AG04450 (cell line): ENCODE results near the gene BOD1L1. TPM values are rescaled to one million over a fixed set of nuclear protein-coding genes. Genes with fewer than 3 reads are reported as not detected.

Experiments
- CTCF ChIA-PET: fragments of 300-600, 350-600 bp; formaldehyde crosslinking; extraction: SDS; loops from one replicate; lab custom pipeline; 2022; ENCODE audit warnings: antibody characterized with exemption, inconsistent platforms; lab: Charles Lee
- POLR2A ChIA-PET: fragments of 350-600 bp; formaldehyde crosslinking; extraction: SDS; loops from one replicate; lab custom pipeline; 2021; ENCODE audit warnings: antibody characterized with exemption, inconsistent platforms; lab: Yijun Ruan, JAX
- DNase-seq: peaks from one replicate; pipeline ENCODE4 v3.0.0-alpha.2; 2011; ENCODE audit warnings: low read depth, low spot score
- H3K27ac ChIP-seq: one replicate; pipeline ENCODE4 v1.5.1; 2012; ENCODE audit warnings: low read depth, low read length, control low read depth
- H3K27me3 ChIP-seq: one replicate; pipeline ENCODE4 v1.6.0; 2012; ENCODE audit warnings: low read length; ENCODE audit not compliant: control insufficient read depth, insufficient read depth
- H3K4me3 ChIP-seq: 2 replicates; pipeline ENCODE4 v1.5.1; 2011; ENCODE audit warnings: mild to moderate bottlenecking, low read depth, low read length, control low read depth
- H3K9me3 ChIP-seq: 2 replicates; pipeline ENCODE4 v1.5.1; 2012; ENCODE audit warnings: low read length; ENCODE audit not compliant: control insufficient read depth, insufficient read depth
- CTCF ChIP-seq: IDR thresholded peaks from 2 replicates; pipeline ENCODE4 v1.5.1; 2011; ENCODE audit warnings: low read depth, low read length, control low read depth, inconsistent platforms
- polyA plus RNA-seq: library from polyadenylated mRNA; depleted of rRNA; stranded (reverse); fragments of >200 nt; gene quantifications from 2 replicates; pipeline ENCODE4 v1.2.3, GENCODE V29; 2011

The BOD1L1 gene
- polyA plus RNA-seq, 1 experiment = 23.1 TPM

- POLR2A ChIA-PET = no interaction called here
- no peak overlapping the region for H3K27ac ChIP-seq
- no peak overlapping the region for H3K4me3 ChIP-seq
- H3K27me3 ChIP-seq = no peaks in the 10 kb centered on the region
- CTCF ChIA-PET = no interaction called here
- DNase-seq = no peak
- no peaks in the 10 kb centered on the region for H3K9me3 ChIP-seq
- no peak for TF ChIP-seq CTCF
Measured at GRCh38 chr4:13584481-13584880, 43.0 kb downstream of the BOD1L1 start.

- TF ChIP-seq CTCF = no peak
- H3K4me3 ChIP-seq = no peak overlapping the region
- no peaks in the 10 kb centered on the region for H3K9me3 ChIP-seq
- no peak for DNase-seq
- ChIA-PET POLR2A (no interaction called here), CTCF (interaction anchor here (0.5 kb wide), 1 partner anchor 851 kb away, joined by 4 read pairs; no protein-coding TSS in a partner anchor)
- no peaks in the 10 kb centered on the region for H3K27me3 ChIP-seq
- no peak overlapping the region for H3K27ac ChIP-seq
Measured at GRCh38 chr4:13580036-13580435, 47.5 kb downstream of the BOD1L1 start.

- H3K4me3 ChIP-seq = no peak overlapping the region
- no peak for TF ChIP-seq CTCF
- ChIA-PET POLR2A (no interaction called here), CTCF (no interaction called here)
- no peaks in the 10 kb centered on the region for H3K27me3 ChIP-seq
- no peak for DNase-seq
- no peaks in the 10 kb centered on the region for H3K9me3 ChIP-seq
- no peak overlapping the region for H3K27ac ChIP-seq
Measured at GRCh38 chr4:13577660-13578059, 49.9 kb downstream of the BOD1L1 start.

GRCh38 chr4:13570916-13571315, 56.6 kb downstream of the BOD1L1 start:
- POLR2A ChIA-PET = no interaction called here
- H3K27me3 ChIP-seq = no peaks in the 10 kb centered on the region
- no peak overlapping the region for H3K4me3 ChIP-seq
- H3K9me3 ChIP-seq = no peaks in the 10 kb centered on the region
- TF ChIP-seq CTCF = no peak
- CTCF ChIA-PET = interaction anchor here (1.0 kb wide), 1 partner anchor 718 kb away, joined by 3 read pairs; no protein-coding TSS in a partner anchor
- H3K27ac ChIP-seq = no peak overlapping the region
- DNase-seq = no peak

- ChIA-PET CTCF (no interaction called here), POLR2A (no interaction called here)
- no peak for TF ChIP-seq CTCF
Measured at GRCh38 chr4:13567125-13567524, 60.4 kb downstream of the BOD1L1 start.

More at GRCh38 chr4:13567125-13567524, 60.4 kb downstream of the BOD1L1 start:
- H3K27ac ChIP-seq = no peak overlapping the region
- H3K9me3 ChIP-seq = no peaks in the 10 kb centered on the region
- no peak for DNase-seq
- H3K4me3 ChIP-seq = no peak overlapping the region
- H3K27me3 ChIP-seq = no peaks in the 10 kb centered on the region
